Mucosa of descending colon (tissue), 3 donors: ENCODE results near the gene CD14. TPM values are rescaled to one million over a fixed set of nuclear protein-coding genes. Genes with fewer than 3 reads are reported as not detected.
A peak's percentile ranks its signal among the peaks of the same experiment; 100 is the strongest.

Experiments used
- ATAC-seq: fragments of 200-7000 bp; cut with Tn5 transposase; one replicate; pipeline ENCODE4 v1.9.1; 2020; ENCODE audit warnings: mild to moderate bottlenecking, moderate library complexity
- DNase-seq, 3 donors: peaks; one replicate each; pipeline ENCODE4 v3.0.0-alpha.2; 2020
- H3K36me3 ChIP-seq: fragments of 200-600 bp; one replicate; pipeline ENCODE4 v1.8.0; 2021; ENCODE audit warnings: low read depth, mild to moderate bottlenecking
- H3K4me1 ChIP-seq: fragments of 200-600 bp; one replicate; pipeline ENCODE4 v1.8.0; 2021; ENCODE audit warnings: low read depth, mild to moderate bottlenecking
- H3K4me3 ChIP-seq: fragments of 200-600 bp; one replicate; pipeline ENCODE4 v1.8.0; 2021; ENCODE audit warnings: mild to moderate bottlenecking
- H3K9me3 ChIP-seq: fragments of 200-600 bp; one replicate; pipeline ENCODE4 v1.8.0; 2021; ENCODE audit warnings: mild to moderate bottlenecking
- intact Hi-C, 2 donors: fragments of 100-400 bp; cut with DNase I in 1 of 2; cut with micrococcal nuclease in 1 of 2; formaldehyde crosslinking; loops; one replicate each; pipeline versions ENCODE4 v1.11.0 to v1.11.1; 2022; cut with DNase I, micrococcal nuclease
- total RNA-seq, 3 donors: library from RNA; stranded (reverse); fragmentation: NEBNext Ultra II Directional in 2 of 3; extraction: Animal tissue kit (Norgen Biotek cat#: 25700) in 2 of 3; gene quantifications; one replicate each; pipeline versions ENCODE4 v1.2.1 to v1.2.4, GENCODE V29; 2021 to 2023
- TF ChIP-seq, protein P1 (sequence below): fragments of 200-600 bp; IDR thresholded peaks from one replicate; pipeline ENCODE4 v1.8.0; 2022; ENCODE audit warnings: antibody characterized with exemption, mild to moderate bottlenecking
- donor health status: DM: no; HTN: no; CAD: no; lungs with moderate emphysema.
- donor health status: DM: no; HTN: no; CAD: no.
- donor health status: DM: no; HTN: yes; CAD: no.

Gene CD14
- total RNA-seq, 3 donors from 2014 or later = 35.8 to 92.8 (median 90.9) TPM

GRCh38 chr5:140633501-140633900 is 526 bp upstream of the CD14 start:
- peaks cover 12% of the 10 kb centered on the region for H3K4me1 ChIP-seq
- no peak overlapping the region for H3K4me3 ChIP-seq
- TF ChIP-seq, protein P1, sequence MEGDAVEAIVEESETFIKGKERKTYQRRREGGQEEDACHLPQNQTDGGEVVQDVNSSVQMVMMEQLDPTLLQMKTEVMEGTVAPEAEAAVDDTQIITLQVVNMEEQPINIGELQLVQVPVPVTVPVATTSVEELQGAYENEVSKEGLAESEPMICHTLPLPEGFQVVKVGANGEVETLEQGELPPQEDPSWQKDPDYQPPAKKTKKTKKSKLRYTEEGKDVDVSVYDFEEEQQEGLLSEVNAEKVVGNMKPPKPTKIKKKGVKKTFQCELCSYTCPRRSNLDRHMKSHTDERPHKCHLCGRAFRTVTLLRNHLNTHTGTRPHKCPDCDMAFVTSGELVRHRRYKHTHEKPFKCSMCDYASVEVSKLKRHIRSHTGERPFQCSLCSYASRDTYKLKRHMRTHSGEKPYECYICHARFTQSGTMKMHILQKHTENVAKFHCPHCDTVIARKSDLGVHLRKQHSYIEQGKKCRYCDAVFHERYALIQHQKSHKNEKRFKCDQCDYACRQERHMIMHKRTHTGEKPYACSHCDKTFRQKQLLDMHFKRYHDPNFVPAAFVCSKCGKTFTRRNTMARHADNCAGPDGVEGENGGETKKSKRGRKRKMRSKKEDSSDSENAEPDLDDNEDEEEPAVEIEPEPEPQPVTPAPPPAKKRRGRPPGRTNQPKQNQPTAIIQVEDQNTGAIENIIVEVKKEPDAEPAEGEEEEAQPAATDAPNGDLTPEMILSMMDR = no peak
- ATAC-seq = no peak
- no peaks in the 10 kb centered on the region for H3K36me3 ChIP-seq
- DNase-seq = no peak
- peaks cover 1% of the 10 kb centered on the region for H3K9me3 ChIP-seq
- intact Hi-C loops = loop anchor here (5.0 to 10.0 kb wide), 3 partner anchors 56 to 89 kb away; partner anchors contain the start of genes APBB3 (in 1 of the 2), EIF4EBP3 (in 1 of the 2) and SLC35A4 (in 1 of the 2)

DNA sequence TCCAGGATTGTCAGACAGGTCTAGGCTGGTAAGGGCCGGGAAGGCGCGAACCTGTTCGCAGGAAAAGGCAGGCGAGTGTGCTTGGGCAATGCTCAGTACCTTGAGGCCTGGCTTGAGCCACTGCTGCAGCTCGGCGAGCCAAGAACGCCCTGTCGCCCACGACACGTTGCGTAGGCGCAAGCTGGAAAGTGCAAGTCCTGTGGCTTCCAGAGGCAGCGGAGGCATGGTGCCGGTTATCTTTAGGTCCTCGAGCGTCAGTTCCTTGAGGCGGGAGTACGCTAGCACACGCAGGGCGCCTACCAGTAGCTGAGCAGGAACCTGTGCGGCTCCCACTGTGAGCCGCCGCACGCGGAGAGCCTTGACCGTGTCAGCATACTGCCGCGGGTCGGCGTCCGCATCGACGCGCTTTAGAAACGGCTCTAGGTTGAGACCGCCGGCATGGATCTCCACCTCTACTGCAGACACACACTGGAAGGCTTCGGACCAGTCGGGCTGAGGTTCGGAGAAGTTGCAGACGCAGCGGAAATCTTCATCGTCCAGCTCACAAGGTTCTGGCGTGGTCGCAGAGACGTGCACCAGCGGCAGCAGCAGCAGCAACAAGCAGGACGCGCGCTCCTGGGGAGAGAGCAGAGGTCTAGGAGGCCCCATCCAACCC is 482 bp downstream of the CD14 start:
- Histone ChIP-seq H3K9me3 (peaks cover 4% of the 10 kb centered on the region), H3K4me1 (peaks cover 12% of the 10 kb centered on the region), H3K4me3 (peak overlapping the region; percentile 27), H3K36me3 (no peaks in the 10 kb centered on the region)
- ATAC-seq (peak; percentile 68), DNase-seq (peak; percentile 64 to 77 (median 77))
- TF ChIP-seq, protein P1 = no peak
- intact Hi-C loops = loop anchor here (5.0 to 10.0 kb wide), 3 partner anchors 55 to 88 kb away; partner anchors contain the start of genes APBB3 (in 1 of the 2), EIF4EBP3 (in 1 of the 2) and SLC35A4 (in 1 of the 2)

- DNase-seq (no peak), ATAC-seq (peak; percentile 72)
- Histone ChIP-seq H3K9me3 (peaks cover 4% of the 10 kb centered on the region), H3K4me3 (peak overlapping the region; percentile 27), H3K36me3 (no peaks in the 10 kb centered on the region), H3K4me1 (peaks cover 12% of the 10 kb centered on the region)
- TF ChIP-seq, protein P1 = no peak
- intact Hi-C loops = loop anchor here (5.0 to 10.0 kb wide), 3 partner anchors 55 to 87 kb away; partner anchors contain the start of genes APBB3 (in 1 of the 2), EIF4EBP3 (in 1 of the 2) and SLC35A4 (in 1 of the 2)
These were observed 1.1 kb downstream of the CD14 start for GRCh38 chr5:140631831-140632365.

DNA sequence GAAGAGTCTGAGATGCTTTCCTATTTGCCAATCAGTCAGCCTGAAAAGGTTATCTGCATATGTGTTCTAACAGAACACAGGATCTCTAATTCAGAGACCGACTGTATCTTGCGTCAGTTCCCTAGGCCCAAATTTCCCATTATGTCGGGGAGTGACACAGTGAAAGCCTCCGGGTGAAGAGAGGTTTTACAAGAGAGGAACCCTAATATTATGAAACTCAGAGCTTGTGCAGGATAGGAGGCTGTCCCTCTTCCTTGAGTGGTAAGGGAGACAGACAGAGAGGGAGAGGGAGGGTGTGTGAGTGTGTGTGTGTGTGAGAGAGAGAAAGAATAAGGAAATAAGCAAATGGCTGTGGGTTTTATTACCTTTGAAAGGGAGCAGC is 1.9 kb downstream of the CD14 start:
- H3K4me1 ChIP-seq = peaks cover 12% of the 10 kb centered on the region
- peaks cover 4% of the 10 kb centered on the region for H3K9me3 ChIP-seq
- ATAC-seq (peak; percentile 34), DNase-seq (peak in 1 of 3 donors; percentile 44)
- TF ChIP-seq, protein P1 = no peak
- H3K36me3 ChIP-seq = no peaks in the 10 kb centered on the region
- H3K4me3 ChIP-seq = no peak overlapping the region
- intact Hi-C loops = loop anchor here (5.0 to 10.0 kb wide), 3 partner anchors 54 to 86 kb away; partner anchors contain the start of genes APBB3 (in 1 of the 2), EIF4EBP3 (in 1 of the 2) and SLC35A4 (in 1 of the 2)

GRCh38 chr5:140630292-140631035 is 2.5 kb downstream of the CD14 start:
- DNase-seq (no peak), ATAC-seq (no peak)
- intact Hi-C loops = loop anchor here (5.0 to 10.0 kb wide), 3 partner anchors 53 to 86 kb away; partner anchors contain the start of genes APBB3 (in 1 of the 2), EIF4EBP3 (in 1 of the 2) and SLC35A4 (in 1 of the 2)
- no peaks in the 10 kb centered on the region for H3K36me3 ChIP-seq
- TF ChIP-seq, protein P1 = no peak
- peaks cover 4% of the 10 kb centered on the region for H3K9me3 ChIP-seq
- H3K4me3 ChIP-seq = no peak overlapping the region
- peaks cover 12% of the 10 kb centered on the region for H3K4me1 ChIP-seq
